Cardiac muscle cell (in vitro differentiated cells and primary cell): Measurements from ENCODE around the gene PINLYP. TPM values are rescaled to one million over a fixed set of nuclear protein-coding genes. Genes with fewer than 3 reads are reported as not detected.

Experiments used
- DNase-seq, 2 donors: peaks; one replicate each; pipeline versions ENCODE4 v3.0.0 to v3.0.0-alpha.2; 2010 to 2017; ENCODE audit warnings: low read depth in 1 of 2, low spot score in 1 of 2
- H3K27ac ChIP-seq: fragments of 200-600 bp; sonication (generic); 2 replicates; pipeline ENCODE4 v1.5.1; 2016
- H3K27me3 ChIP-seq: fragments of 200-600 bp; sonication (generic); 2 replicates; pipeline ENCODE4 v1.6.0; 2016; ENCODE audit warnings: control low read depth
- H3K36me3 ChIP-seq: fragments of 200-600 bp; sonication (generic); 2 replicates; pipeline ENCODE4 v1.5.1; 2016; ENCODE audit warnings: control low read depth
- H3K4me1 ChIP-seq: fragments of 200-600 bp; sonication (generic); 2 replicates; pipeline ENCODE4 v1.8.1; 2017; ENCODE audit warnings: low read depth, mild to moderate bottlenecking, mixed run types
- H3K4me3 ChIP-seq: fragments of 200-600 bp; sonication (generic); 2 replicates; pipeline ENCODE4 v1.5.1; 2016; ENCODE audit warnings: mild to moderate bottlenecking
- H3K9me3 ChIP-seq: fragments of 200-600 bp; sonication (generic); 2 replicates; pipeline ENCODE4 v1.5.1; 2017; ENCODE audit warnings: low read depth, mild to moderate bottlenecking, control low read depth
- CTCF ChIP-seq: IDR thresholded peaks from 2 replicates; pipeline ENCODE4 v1.5.1; 2012; ENCODE audit warnings: low read depth, mild to moderate bottlenecking, low read length
- polyA plus RNA-seq: library from polyadenylated mRNA; unstranded; fragments of >200 nt; fragmentation: Nextera tagmentation; extraction: Ambion mirVana; gene quantifications from 2 replicates; pipeline ENCODE4 v1.2.1, GENCODE V29; 2016
- total RNA-seq: library from RNA; depleted of rRNA; stranded (reverse); fragments of >200 nt; gene quantifications from 2 replicates; pipeline ENCODE4 v1.2.3, GENCODE V29; 2016

Gene PINLYP
- total and polyA plus RNA-seq, 2 experiments from 2014 or later = 8.7 to 12.1 TPM

GRCh38 chr19:43607238-43608205 lies 31.9 kb downstream of the PINLYP start:
- Histone ChIP-seq H3K27me3 (no peaks in the 10 kb centered on the region), H3K27ac (no peak overlapping the region), H3K4me1 (no peaks in the 10 kb centered on the region), H3K36me3 (peaks cover 11% of the 10 kb centered on the region), H3K9me3 (no peaks in the 10 kb centered on the region), H3K4me3 (no peak overlapping the region)
- no peak for DNase-seq
- no peak for TF ChIP-seq CTCF

GRCh38 chr19:43609872-43610271 lies 34.3 kb downstream of the PINLYP start:
- Histone ChIP-seq H3K27me3 (no peaks in the 10 kb centered on the region), H3K9me3 (no peaks in the 10 kb centered on the region), H3K27ac (no peak overlapping the region), H3K4me1 (no peaks in the 10 kb centered on the region), H3K36me3 (peaks cover 11% of the 10 kb centered on the region), H3K4me3 (no peak overlapping the region)
- DNase-seq = no peak
- no peak for TF ChIP-seq CTCF

- Histone ChIP-seq H3K9me3 (no peaks in the 10 kb centered on the region), H3K27ac (no peak overlapping the region), H3K36me3 (peaks cover 11% of the 10 kb centered on the region), H3K4me3 (no peak overlapping the region), H3K27me3 (no peaks in the 10 kb centered on the region), H3K4me1 (no peaks in the 10 kb centered on the region)
- DNase-seq = no peak
- no peak for TF ChIP-seq CTCF
Observed at GRCh38 chr19:43610493-43610892, 34.9 kb downstream of the PINLYP start.

- DNase-seq = no peak
- no peaks in the 10 kb centered on the region for H3K9me3 ChIP-seq
- no peak within 1 kb of the TSS for H3K4me3 ChIP-seq
- H3K4me1 ChIP-seq = no peaks in the 10 kb centered on the region
- no peaks in the 10 kb centered on the region for H3K27me3 ChIP-seq
- no peak for TF ChIP-seq CTCF
- H3K36me3 ChIP-seq = peaks cover 7% of the 10 kb centered on the region
- no peak within 1 kb of the TSS for H3K27ac ChIP-seq
Observed at GRCh38 chr19:43611788-43612187, 36.2 kb downstream of the PINLYP start, which contains the start of gene SRRM5. SRRM5 (plus strand) TSS chr19:43612088; CDS start chr19:43612122, 34 bp downstream.

- Histone ChIP-seq H3K36me3 (peaks cover 3% of the 10 kb centered on the region), H3K9me3 (no peaks in the 10 kb centered on the region), H3K27me3 (no peaks in the 10 kb centered on the region), H3K4me3 (no peak overlapping the region), H3K27ac (no peak overlapping the region), H3K4me1 (no peaks in the 10 kb centered on the region)
- no peak for DNase-seq
- no peak for TF ChIP-seq CTCF
Observed at GRCh38 chr19:43612374-43612773, 36.8 kb downstream of the PINLYP start.
